HepG2 (cell line): ENCODE data around the gene MMS19. TPM values are rescaled to one million over a fixed set of nuclear protein-coding genes. Genes with fewer than 3 reads are reported as not detected.

ENCODE experiments used
- ASH2L ChIP-seq: fragments of 300-600, 200-600 bp; sonication (generic); IDR thresholded peaks from 2 replicates; pipeline ENCODE4 v1.7.0; 2017; ENCODE audit warnings: low read depth, mild to moderate bottlenecking, moderate library complexity, mixed read lengths, low read length; ENCODE audit not compliant: insufficient read length
- GPN1 ChIP-seq: sonication (generic); formaldehyde crosslinking; IDR thresholded peaks from 2 replicates; pipeline ENCODE4 v1.5.1; 2020; ENCODE audit warnings: missing genetic modification reagents, borderline replicate concordance
- HOXA3 ChIP-seq: sonication (generic); formaldehyde crosslinking; IDR thresholded peaks from 2 replicates; pipeline ENCODE4 v1.5.0; 2020; ENCODE audit warnings: missing genetic modification reagents
- KLF6 ChIP-seq: IDR thresholded peaks from 2 replicates; pipeline ENCODE4 v1.8.0; 2016; ENCODE audit warnings: missing biosample characterization, missing genetic modification reagents
- KMT2A ChIP-seq: sonication (generic); formaldehyde crosslinking; IDR thresholded peaks from 2 replicates; pipeline ENCODE4 v1.4.0; 2020; ENCODE audit warnings: missing genetic modification reagents
- KMT2B ChIP-seq: IDR thresholded peaks from 2 replicates; pipeline ENCODE4 v1.6.1; 2016; ENCODE audit warnings: missing genetic modification reagents, missing compliant biosample characterization
- NFIB ChIP-seq: sonication (generic); formaldehyde crosslinking; IDR thresholded peaks from 2 replicates; pipeline ENCODE4 v1.9.0; 2021; ENCODE audit warnings: missing genetic modification reagents, mild to moderate bottlenecking, borderline replicate concordance
- NR3C1 ChIP-seq: sonication (generic); formaldehyde crosslinking; IDR thresholded peaks from 2 replicates; pipeline ENCODE4 v1.4.0; 2020; ENCODE audit warnings: missing genetic modification reagents
- SKI ChIP-seq: fragments of 450-650 bp; IDR thresholded peaks from one replicate; pipeline ENCODE4 v1.6.1; 2018; ENCODE audit warnings: mild to moderate bottlenecking; ENCODE audit not compliant: partially characterized antibody
- SMAD1 ChIP-seq: sonication (generic); formaldehyde crosslinking; IDR thresholded peaks from 2 replicates; pipeline ENCODE4 v1.4.0; 2020; ENCODE audit warnings: missing genetic modification reagents, low read depth, mild to moderate bottlenecking, borderline replicate concordance
- TEAD2 ChIP-seq: sonication (generic); formaldehyde crosslinking; IDR thresholded peaks from 2 replicates; pipeline ENCODE4 v1.9.0; 2021; ENCODE audit warnings: missing genetic modification reagents
- THYN1 ChIP-seq: sonication (generic); formaldehyde crosslinking; IDR thresholded peaks from 2 replicates; pipeline ENCODE4 v1.8.1; 2023; ENCODE audit warnings: low read depth, mild to moderate bottlenecking, moderate library complexity, missing genetic modification reagents, borderline replicate concordance
- TRIM22 ChIP-seq: fragments of 450-650 bp; IDR thresholded peaks from 2 replicates; pipeline ENCODE4 v1.6.1; 2017
- ZFY ChIP-seq: sonication (generic); formaldehyde crosslinking; IDR thresholded peaks from 2 replicates; pipeline ENCODE4 v1.4.0; 2020; ENCODE audit warnings: missing genetic modification reagents
- ZNF317 ChIP-seq: sonication (generic); formaldehyde crosslinking; IDR thresholded peaks from 2 replicates; pipeline ENCODE4 v1.5.0; 2020; ENCODE audit warnings: mild to moderate bottlenecking, missing genetic modification reagents
- ZNF335 ChIP-seq: sonication (generic); formaldehyde crosslinking; IDR thresholded peaks from 2 replicates; pipeline ENCODE4 v1.4.0; 2020; ENCODE audit warnings: missing genetic modification reagents
- ZNF382 ChIP-seq: sonication (generic); formaldehyde crosslinking; IDR thresholded peaks from 2 replicates; pipeline ENCODE4 v1.5.0; 2020; ENCODE audit warnings: missing genetic modification reagents, mild to moderate bottlenecking, borderline replicate concordance
- ZNF615 ChIP-seq: sonication (generic); formaldehyde crosslinking; IDR thresholded peaks from 2 replicates; pipeline ENCODE4 v1.5.0; 2020; ENCODE audit warnings: mild to moderate bottlenecking, missing genetic modification reagents, borderline replicate concordance
- polyA plus RNA-seq, 8 experiments: library from polyadenylated mRNA; depleted of rRNA in 3 of 8; stranded (reverse) in 7 of 8; unstranded in 1 of 8; fragments of >200 nt; fragmentation: Illumina TruSeq in 4 of 8; extraction: Trizol in 4 of 8; gene quantifications; 2 replicates each; pipeline versions ENCODE4 v1.2.1 to v1.2.3, GENCODE V29; 2011 to 2016; ENCODE audit warnings: low read depth in 4 of 8, missing spikeins in 1 of 8, mixed read lengths in 1 of 8; ENCODE audit not compliant: insufficient read depth in 1 of 8
- total RNA-seq, 5 experiments: library from RNA; depleted of rRNA; stranded (reverse); fragments of >200 nt; fragmentation: Illumina TruSeq; extraction: Trizol; gene quantifications; 2 replicates each; pipeline ENCODE4 v1.2.3, GENCODE V29; 2016; ENCODE audit warnings: low read depth in 1 of 5
- TF ChIP-seq, protein P1 (sequence below), 2 experiments: sonication (generic) in 1 of 2; formaldehyde crosslinking in 1 of 2; IDR thresholded peaks; 2 replicates each; pipeline versions ENCODE4 v1.4.0 to v1.6.1; 2016 to 2020; ENCODE audit warnings: borderline replicate concordance in 1 of 2, low read depth in 1 of 2, mild to moderate bottlenecking in 1 of 2, missing genetic modification reagents in 1 of 2
- TF ChIP-seq, protein P2 (sequence below): sonication (generic); formaldehyde crosslinking; IDR thresholded peaks from 2 replicates; pipeline ENCODE4 v1.4.0; 2020; ENCODE audit warnings: missing genetic modification reagents, borderline replicate concordance
- TF ChIP-seq, protein P3 (sequence below): sonication (generic); formaldehyde crosslinking; IDR thresholded peaks from 2 replicates; pipeline ENCODE4 v1.8.0; 2022; ENCODE audit warnings: missing genetic modification reagents, low read depth, mild to moderate bottlenecking, borderline replicate concordance

MMS19 gene
- total and polyA plus RNA-seq, 2 of the 13 experiments (the other 11 are each of a cell fraction or from before 2014, with no cell fraction given) = 76.4 to 107 TPM

- TF ChIP-seq, protein P1, sequence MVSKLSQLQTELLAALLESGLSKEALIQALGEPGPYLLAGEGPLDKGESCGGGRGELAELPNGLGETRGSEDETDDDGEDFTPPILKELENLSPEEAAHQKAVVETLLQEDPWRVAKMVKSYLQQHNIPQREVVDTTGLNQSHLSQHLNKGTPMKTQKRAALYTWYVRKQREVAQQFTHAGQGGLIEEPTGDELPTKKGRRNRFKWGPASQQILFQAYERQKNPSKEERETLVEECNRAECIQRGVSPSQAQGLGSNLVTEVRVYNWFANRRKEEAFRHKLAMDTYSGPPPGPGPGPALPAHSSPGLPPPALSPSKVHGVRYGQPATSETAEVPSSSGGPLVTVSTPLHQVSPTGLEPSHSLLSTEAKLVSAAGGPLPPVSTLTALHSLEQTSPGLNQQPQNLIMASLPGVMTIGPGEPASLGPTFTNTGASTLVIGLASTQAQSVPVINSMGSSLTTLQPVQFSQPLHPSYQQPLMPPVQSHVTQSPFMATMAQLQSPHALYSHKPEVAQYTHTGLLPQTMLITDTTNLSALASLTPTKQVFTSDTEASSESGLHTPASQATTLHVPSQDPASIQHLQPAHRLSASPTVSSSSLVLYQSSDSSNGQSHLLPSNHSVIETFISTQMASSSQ (IDR thresholded peaks at IDR 0.05; ENCODE audit: low read depth) = no peak
- TF ChIP-seq, protein P1 (CRISPR knock-in tag; IDR thresholded peaks at IDR 0.05; ENCODE audit: borderline replicate concordance) = 0 out of 2 replicates have a peak, but pooled peaks have one; percentile 7
- peak; percentile 74 for TF ChIP-seq HOXA3 (CRISPR knock-in tag)
- no peak for TF ChIP-seq TEAD2 (CRISPR knock-in tag)
- no peak for TF ChIP-seq TRIM22
- TF ChIP-seq GPN1 (CRISPR knock-in tag) = no peak
- no peak for TF ChIP-seq NR3C1 (CRISPR knock-in tag)
- TF ChIP-seq, protein P2, sequence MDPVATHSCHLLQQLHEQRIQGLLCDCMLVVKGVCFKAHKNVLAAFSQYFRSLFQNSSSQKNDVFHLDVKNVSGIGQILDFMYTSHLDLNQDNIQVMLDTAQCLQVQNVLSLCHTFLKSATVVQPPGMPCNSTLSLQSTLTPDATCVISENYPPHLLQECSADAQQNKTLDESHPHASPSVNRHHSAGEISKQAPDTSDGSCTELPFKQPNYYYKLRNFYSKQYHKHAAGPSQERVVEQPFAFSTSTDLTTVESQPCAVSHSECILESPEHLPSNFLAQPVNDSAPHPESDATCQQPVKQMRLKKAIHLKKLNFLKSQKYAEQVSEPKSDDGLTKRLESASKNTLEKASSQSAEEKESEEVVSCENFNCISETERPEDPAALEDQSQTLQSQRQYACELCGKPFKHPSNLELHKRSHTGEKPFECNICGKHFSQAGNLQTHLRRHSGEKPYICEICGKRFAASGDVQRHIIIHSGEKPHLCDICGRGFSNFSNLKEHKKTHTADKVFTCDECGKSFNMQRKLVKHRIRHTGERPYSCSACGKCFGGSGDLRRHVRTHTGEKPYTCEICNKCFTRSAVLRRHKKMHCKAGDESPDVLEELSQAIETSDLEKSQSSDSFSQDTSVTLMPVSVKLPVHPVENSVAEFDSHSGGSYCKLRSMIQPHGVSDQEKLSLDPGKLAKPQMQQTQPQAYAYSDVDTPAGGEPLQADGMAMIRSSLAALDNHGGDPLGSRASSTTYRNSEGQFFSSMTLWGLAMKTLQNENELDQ (CRISPR knock-in tag) = no peak
- TF ChIP-seq ASH2L = peak; percentile 44
- TF ChIP-seq ZNF335 (CRISPR knock-in tag) = no peak
- TF ChIP-seq ZNF317 (CRISPR knock-in tag) = peak; percentile 70
- TF ChIP-seq SKI = no peak
- no peak for TF ChIP-seq ZNF615 (CRISPR knock-in tag)
- TF ChIP-seq, protein P3, sequence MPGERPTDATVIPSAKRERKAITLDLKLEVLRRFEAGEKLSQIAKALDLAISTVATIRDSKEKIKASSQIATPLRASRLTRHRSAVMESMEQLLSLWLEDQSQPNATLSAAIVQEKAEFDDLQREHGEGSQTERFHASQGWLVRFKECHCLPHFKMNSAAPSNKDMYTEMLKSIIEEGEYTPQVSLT (CRISPR knock-in tag) = no peak
- TF ChIP-seq SMAD1 = no peak
- peak; percentile 52; the same call in 1 of the 2 replicates for TF ChIP-seq KMT2B (CRISPR knock-in tag)
- TF ChIP-seq KMT2A (CRISPR knock-in tag) = peak; percentile 70
- TF ChIP-seq ZFY (CRISPR knock-in tag) = no peak
- no peak for TF ChIP-seq KLF6 (CRISPR knock-in tag)
- TF ChIP-seq NFIB (CRISPR knock-in tag) = no peak
- no peak for TF ChIP-seq ZNF382 (CRISPR knock-in tag)
- no peak for TF ChIP-seq THYN1 (CRISPR knock-in tag)
Measured at GRCh38 chr10:97497572-97498075, 598 bp downstream of the MMS19 start (continued).
